HG03066 (cell line): ENCODE measurements around the gene ROMO1.

Source experiments
- ATAC-seq: cut with Tn5 transposase; IDR thresholded peaks from one replicate; pipeline ENCODE4 v1.9.1; 2021; ENCODE audit warnings: low read depth; ENCODE audit not compliant: unreplicated experiment

The ROMO1 gene

DNA sequence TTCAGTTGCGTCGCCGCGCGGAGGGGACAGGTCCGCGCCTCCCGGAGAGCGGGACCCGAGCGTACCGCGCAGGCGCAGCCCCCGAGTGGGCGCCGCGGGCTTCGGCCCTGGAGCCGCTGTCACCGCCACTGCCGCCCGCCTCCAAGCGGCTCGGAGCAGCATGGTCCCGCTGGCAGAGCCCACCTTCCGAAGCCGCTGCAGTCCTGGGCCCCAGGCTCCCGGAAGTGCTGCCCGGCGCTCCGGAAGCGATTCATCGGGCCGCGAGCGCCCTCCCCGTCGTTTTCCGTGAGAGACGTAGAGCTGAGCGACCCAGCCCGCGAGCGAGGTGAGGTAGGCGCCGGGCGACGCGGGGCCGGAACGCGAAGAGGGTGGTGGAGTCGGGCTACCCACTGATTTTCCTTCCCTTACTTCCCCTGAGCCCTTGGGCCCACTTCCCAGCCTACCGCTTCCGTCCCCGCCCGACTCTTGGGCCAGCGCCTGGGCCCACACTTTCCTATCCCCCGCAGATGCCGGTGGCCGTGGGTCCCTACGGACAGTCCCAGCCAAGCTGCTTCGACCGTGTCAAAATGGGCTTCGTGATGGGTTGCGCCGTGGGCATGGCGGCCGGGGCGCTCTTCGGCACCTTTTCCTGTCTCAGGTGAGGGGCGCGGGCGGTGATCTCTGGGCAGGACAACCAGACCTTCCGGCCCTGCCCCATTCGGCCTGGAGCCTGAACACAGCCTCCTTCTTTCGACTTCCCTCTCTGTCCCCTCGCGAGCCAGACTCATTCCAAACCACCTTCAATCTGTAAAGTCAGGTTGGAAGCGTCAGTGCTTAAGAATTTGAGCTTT lies at the start of gene ROMO1, which contains the start of gene NFS1:
Gene ROMO1 (plus strand): TSS at position 279 of the 830 bp plus-strand sequence. CDS start 228 bp downstream, at position 507.
Gene NFS1 (minus strand): TSS at position 226 of the 830 bp plus-strand sequence. CDS start 64 bp downstream, at position 162.
- peak; percentile 79 for ATAC-seq

DNA sequence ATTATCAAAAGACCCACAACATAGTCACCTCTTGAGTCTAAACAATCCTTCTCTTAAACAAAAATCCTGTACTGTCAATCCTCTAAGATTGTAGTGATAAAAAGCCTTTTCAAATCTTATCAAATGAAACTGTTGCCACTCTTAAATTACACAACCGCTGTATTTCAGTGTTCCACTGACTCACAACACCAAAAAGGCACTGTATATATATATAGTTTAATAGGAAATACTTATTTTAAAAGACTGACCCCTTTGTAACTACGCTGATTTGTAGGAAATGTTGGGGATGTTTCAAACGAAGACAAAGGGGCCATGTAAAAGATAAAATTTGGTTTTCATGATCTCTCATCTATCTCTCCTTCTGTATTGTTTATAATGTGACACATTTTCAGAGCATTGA lies 48.6 kb upstream of the ROMO1 start:
- ATAC-seq, result no peak

DNA sequence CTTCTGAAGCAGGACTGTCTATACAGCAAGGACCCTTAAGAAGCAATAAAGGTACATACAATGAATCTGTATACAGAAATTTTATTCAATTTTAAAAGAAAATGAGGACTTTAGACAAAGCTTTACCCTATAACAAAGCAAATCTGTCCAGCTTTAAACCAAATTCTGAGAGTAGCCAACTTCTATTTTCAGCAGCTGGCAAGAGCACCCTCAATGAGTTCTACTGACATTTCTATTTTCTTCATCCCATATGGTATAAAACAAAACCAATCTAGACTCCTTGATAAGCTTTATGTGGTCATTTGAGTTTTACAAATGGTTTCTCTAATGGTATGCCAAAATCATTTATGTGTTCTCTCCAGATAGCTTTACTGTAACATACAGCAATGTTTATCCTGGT lies 47.2 kb upstream of the ROMO1 start:
- no peak for ATAC-seq

DNA sequence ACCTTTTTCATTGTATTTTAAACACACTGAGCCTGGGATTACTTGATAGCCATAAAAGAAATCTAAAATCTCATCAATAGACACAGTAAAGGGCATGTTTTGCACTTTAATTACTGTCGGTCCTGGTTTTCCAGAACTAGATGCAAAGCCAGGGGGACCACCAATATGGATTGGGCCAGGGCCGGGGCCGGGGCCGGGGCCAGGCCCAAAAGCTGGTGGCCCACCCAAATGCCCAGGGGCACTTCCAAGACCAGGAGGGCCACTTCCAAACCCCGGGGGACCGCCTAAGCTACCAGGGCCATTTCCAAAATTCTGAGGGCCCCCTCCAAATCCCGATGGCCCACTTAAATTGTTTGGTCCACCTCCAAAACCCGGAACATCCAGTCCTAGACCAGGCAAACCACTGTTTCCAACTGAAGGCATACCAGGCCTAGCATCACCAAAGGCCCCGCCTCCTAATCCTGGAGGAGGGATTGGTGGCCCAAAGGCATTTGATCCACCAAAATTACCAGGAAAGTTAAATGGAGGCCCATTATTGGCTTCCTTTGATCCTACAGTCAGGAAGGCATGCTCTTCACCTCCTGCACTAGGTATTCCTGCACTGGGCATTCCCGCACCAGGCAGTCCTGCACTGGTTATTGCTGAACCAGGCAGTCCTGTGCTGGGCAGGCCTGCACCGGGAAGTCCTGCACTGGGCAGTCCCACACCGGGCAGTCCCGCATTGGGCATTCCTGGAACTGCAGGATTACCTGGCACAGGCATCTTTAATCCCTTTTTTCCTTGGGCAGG lies 46.4 kb upstream of the ROMO1 start:
- ATAC-seq, result no peak

DNA sequence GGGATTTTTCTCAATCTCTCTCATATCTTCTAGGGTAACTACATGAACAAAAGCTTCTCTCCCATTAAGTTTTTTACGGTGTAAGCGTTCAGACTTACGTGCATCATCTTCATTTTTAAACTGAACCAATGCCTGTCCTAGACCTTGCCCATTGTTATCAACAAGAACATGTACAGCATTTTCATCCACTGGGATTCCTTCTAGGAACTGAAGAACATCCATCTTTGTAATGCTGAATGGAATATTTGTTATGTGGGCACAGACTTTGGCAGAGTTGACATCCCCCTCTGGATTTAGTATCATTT lies 45.8 kb upstream of the ROMO1 start:
- ATAC-seq, result no peak

DNA sequence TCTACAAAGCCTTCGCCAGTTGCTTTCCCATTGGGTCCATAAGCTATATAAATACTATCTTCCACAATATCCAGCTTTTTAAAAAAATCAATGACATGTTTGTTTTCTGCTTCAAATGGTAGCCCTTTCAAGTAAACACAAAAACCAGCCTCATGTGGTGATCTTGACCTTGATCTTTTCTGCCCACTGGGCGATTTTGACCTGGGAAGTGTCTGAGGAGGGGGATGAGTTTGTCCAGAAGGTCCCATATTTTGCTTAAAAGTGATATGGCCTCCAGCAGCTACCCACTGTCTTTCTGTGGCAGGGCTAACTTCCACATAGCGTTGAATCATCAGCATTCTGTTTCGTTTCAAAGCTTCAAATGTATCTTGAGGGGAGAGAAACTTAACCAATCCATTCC lies 45.3 kb upstream of the ROMO1 start:
- no peak for ATAC-seq

DNA sequence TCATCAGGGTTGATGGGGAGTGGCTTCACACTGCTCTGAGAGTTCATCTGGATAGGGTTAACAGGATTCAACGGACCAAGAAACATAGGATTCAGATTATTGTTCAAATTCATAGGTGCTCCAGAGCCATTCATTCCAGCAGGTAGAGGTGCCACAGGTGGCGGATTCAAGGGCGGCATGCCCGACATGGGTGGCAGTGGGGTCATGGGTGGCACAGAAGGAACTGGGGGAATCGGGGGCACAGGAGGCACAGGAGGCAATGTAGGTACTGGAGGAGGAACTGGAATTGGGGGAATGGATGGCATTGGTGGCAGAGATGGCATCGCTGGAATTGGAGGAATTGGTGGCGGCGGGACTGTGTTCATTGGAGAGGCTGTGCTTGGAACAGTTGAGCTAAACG lies 44.8 kb upstream of the ROMO1 start:
- ATAC-seq, result no peak

DNA sequence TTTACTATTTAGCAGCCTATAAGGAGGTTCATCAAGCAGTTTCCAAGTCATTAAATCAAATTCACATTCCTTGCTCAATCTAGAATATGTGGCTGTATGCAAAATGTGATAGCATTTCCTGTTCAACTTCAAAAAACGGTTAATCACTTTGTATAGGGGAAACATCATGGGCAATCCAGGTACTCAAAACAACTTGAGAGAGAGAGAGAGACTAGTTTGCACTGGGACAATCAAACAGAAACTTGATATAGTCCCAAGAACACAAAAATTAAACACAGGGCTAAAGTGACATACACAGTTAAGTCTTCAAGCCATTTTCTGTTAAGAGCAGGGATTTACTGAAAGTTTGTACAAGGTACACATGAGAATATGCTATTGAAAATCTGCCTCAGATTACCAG lies 41.9 kb upstream of the ROMO1 start:
- ATAC-seq, result no peak

DNA sequence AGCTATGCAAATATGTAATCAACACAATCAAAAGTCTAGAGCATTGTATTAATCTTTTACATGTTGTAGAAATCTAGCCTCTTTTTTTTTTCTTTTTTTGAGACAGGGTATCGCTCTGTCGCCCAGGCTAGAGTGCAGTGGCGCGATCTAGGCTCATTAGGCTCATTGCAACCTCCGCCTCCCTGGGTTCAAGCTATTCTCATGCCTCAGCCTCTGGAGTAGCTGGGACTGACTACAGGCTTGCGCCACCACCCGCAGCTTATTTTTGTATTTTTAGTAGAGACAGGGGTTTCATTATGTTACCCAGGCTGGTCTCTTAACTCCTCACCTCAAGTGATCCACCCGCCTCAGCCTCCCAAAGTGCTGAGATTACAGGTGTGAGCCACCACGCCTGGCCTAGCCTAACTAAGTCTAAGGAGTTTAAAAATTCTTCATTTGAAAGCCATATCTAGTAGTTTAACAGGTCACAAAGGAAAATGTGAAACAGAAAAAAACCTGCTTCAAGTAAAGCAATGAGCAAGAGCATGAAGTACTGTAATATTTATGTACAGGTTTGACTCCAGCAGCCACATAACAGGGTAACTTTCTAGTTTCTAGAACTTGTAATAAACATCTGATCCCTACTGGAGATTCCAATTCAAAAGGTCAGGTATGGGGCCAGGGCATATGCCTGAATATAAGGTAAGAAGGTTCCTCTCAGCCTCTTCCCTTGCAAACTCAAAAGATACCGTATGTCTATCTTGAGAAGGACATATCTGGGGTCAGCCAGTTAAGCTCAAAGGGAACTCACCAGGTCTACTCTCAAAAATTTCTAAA lies 38.9 kb upstream of the ROMO1 start:
- no peak for ATAC-seq

DNA sequence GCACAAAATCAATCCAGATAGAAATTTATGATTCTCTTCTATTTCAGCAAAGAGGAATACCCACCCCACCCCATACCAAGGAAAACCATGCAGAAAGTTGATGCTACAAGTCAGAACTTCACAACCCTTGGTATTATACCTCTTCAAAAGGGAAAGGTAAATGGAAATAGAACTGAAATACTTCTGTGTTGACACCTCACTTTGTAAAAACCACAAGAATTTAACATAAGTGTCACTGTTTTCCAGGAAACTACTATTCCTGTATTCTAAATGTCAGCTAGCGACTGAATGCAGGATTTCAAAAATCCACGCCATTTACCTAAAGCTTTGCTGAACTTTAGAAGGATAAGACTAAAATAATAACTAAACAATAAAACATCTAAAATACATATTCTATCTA lies 38.2 kb upstream of the ROMO1 start:
- ATAC-seq, result no peak

DNA sequence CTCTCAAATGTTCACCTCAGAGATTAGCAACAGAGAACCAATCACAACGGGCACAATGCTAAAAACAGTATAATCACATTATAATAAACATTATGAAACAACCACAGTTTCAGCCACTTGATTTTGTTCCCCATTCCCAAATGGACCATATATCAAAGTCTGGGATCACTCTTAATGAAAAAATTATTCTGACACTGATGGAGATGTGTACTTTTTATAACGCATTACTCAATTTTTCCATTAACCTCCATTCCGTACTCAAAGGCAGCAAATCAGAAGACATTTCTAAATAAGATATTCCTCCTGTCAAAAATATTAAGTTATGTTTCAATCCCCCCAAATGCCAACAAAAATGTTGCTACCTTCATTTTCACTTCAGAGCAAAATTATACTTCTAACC lies 37.3 kb upstream of the ROMO1 start:
- ATAC-seq, result no peak

DNA sequence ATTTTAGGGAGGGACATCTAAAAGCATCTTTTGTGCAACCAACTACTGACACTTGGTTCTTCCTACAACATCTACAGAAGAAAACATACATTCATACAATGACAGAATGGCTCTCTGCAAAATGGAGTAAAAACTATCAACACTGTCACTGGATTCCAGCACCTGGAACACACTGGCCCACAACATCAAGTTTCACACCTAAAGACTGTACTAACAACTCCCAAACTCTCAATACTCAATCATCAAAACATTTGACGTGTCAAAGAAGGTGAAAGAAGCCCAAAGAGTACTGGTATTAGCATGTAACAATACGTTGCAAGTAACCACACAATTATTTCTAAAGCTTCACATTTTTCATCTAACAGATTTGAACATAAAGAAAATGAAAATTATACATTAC lies 36.7 kb upstream of the ROMO1 start:
- ATAC-seq, result no peak

DNA sequence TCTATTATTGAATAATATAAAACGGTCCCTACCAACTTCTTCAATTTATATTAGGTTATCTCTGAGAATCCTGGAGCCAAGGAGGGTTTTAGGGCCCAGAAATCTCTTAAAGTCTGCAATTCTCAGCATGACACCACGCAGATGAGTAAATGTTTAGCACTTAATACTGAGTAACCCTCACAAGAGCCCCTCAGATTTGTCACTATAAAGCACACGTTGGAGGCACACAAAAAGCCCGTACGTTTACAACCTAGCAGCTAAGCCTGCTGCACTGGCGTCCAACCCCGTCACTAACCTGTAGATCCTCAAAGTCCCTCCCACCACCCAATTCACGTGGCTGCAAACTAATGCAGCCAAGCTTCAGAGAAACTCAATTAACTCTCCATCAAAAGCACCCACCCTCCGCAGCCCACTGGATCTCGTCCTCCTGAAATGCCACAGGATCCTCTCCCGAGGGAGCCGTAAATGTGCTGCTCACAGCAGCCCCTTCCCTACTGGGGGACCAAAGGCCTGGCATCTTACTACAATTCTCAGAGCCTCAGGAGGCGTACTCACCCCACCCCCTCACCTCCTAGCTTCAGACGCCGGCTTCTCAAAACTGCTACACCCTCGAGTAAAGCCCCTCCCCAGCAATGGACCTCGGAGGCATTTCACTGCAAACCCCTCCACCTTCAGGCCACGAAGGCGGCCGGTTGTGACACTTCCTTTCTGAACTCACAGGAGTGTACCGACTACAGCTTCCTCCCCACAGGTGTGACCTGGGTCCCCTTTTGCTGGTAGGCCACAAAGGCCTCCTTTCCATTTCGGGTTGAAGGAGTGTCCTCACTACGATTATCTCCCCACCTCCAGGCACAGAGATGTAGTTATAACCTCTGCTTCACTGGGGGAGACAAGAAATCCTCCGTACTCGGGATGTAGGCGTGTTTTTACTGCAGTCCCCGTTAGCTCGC lies 35.4 kb upstream of the ROMO1 start:
- ATAC-seq, result peak; percentile 27

DNA sequence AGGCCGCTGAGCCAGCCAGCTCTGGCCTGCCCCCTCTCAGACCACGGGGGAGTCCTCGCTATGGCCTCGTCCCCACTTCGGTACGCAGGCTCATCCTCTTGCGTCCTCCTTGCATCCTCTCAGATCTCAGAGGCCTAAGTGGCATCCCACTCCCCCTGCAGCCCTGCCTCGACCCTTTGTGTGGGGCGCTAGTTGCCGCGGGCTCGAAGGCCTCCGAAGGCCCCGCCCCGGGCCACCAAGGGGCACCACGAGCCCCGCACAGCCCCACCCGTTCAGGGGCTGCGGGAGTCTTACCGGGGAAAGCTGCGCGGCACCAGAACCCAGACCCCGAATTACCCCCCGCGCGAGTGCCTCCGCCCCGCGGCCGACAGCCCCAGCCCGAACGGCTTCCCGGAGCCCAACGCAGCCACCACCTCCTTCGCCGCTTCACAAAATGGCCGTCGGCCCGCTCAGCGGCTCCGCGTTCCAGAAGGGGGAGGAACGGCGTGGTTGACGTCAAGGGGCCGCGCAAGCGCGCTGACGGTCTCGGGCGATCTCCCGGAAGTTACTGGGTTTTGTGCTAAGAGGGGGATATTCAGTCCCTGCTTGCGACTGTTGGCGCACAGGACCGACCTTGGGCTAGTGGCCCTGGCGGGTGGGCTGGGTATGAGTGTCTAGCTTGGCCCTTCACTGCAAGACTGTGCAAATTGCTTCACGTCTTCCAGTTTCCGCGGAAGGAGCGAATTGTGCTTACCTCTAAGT lies 34.6 kb upstream of the ROMO1 start, which contains the start of the genes CPNE1 and RBM12:
Gene CPNE1 (minus strand): TSS at position 435 of the 741 bp plus-strand sequence. CDS start 31,977 bp downstream, outside the sequence.
Gene RBM12 (minus strand): TSS at position 435 of the 741 bp plus-strand sequence. CDS start 9,578 bp downstream, outside the sequence.
- peak; percentile 74 for ATAC-seq

DNA sequence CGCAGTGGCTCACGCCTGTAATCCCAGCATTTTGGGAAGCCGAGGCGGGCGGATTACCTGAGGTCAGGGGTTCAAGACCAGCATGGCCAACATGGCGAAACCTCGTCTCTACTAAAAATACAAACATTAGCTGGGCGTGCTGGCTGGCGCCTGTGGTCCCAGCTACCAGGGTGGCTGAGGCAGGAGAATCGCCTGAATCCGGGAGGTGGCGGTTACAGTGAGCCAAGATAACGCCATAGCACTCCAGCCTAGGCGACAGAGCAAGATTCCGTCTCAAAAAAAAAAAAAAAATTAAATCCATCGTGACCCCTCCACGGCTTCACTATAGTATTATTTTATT lies 33.3 kb upstream of the ROMO1 start:
- no peak for ATAC-seq

DNA sequence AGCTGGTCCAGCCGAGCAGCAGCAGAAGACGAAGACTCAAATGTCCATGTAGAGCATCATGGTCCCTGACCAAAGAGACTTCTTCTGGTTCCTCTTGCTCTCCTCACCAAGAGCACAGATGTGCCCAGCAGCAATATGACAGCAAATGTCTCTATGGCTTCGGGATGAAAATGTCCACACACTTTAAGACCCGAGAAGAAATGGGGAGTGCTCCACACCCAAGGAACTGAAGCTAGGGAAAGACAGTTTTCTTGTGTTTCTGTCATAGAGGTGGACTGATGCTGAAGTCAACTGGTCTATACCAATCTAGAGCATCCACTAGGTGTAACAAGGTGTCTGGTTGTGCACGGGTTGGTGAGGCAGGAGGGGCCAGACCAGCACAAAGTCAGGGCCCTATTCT lies 30.0 kb upstream of the ROMO1 start:
- no peak for ATAC-seq

DNA sequence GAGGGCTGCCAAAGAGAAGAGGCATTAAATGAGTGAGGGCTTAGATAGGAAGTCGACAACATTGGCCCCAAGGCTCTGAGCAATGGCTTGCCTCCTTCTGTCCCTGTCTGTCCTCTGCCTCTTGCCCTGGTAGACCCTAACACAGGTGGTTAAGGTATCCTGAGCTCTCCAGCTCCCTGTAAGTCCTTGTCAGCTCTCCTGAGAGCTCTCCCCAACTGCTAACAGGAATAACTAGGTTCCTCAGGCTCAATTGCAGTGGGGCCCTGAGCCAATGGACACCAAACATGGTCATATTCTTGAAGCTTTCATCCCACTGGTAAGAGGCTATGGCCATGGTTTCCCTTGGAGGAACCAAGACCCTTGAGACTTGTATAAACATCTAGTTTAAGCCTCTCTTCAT lies 29.5 kb upstream of the ROMO1 start:
- no peak for ATAC-seq

DNA sequence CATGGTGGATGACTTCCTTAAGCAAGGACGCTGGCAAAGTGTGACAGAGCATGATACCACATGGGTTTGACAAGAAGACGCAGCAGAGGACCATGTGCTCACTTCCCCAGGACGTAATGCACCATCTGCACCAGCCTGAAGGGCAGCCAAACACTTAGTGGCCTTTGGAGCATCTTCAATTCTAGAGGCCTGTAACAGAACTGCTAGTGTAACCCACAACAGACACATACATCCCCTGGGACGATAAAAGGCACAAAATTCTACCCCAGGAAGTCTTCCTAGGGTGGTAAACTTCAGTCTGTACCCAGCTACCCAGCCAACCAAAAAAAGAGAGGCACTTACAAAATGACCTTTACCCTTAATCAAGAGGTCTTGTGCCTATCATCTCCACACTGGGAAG lies 25.3 kb upstream of the ROMO1 start:
- ATAC-seq, result no peak

DNA sequence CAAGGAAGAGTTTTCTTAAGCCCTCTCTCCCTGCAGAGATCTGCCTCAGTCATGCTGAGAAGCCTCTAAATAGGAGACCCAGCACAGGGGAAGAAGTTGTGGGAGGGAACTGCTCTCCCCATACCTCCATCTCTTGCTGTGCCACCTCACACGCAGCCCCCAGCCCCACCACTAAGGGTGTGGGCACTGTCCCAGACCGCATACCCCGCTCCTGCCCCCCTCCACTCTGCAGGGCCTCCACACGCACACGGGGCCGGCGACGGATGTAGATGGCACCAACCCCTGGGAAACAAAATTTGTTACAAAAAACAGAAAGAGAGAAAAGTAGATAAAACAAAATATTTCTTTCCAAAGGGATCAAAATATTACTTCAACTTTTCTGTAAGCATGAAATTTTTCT lies 24.3 kb upstream of the ROMO1 start:
- no peak for ATAC-seq
